HepG2 (cell line): ENCODE measurements around the gene DNLZ. TPM values are rescaled to one million over a fixed set of nuclear protein-coding genes. Genes with fewer than 3 reads are reported as not detected.

Experiments
- ATAC-seq: fragments of 200-7000 bp; cut with Tn5 transposase; 3 replicates; pipeline ENCODE4 v1.9.1; 2020; ENCODE audit warnings: mild to moderate bottlenecking, moderate library complexity
- BruUV-seq: library from RNA; stranded (reverse); fragments of 400-500 nt; replicated peaks from 2 replicates; lab custom pipeline; 2021; lab: Mats Ljungman, UMichigan
- CTCF ChIA-PET: fragments of 300-600 bp; formaldehyde crosslinking; extraction: SDS; loops from one replicate; lab custom pipeline; 2021; ENCODE audit warnings: low total read pairs, inconsistent platforms, low intra/inter-chr PET ratio; lab: Yijun Ruan, JAX
- POLR2A ChIA-PET: fragments of 350-600 bp; sonication (Branson Sonifier 250); formaldehyde crosslinking; loops from one replicate; lab custom pipeline; 2020; ENCODE audit warnings: antibody characterized with exemption, inconsistent platforms; lab: Yijun Ruan, JAX
- DNase-seq: peaks from one replicate; pipeline ENCODE4 v3.0.0-alpha.2; 2015; ENCODE audit warnings: low spot score
- FAIRE-seq: peaks from 3 replicates; lab custom pipeline; 2011; peaks lifted over from hg19 to GRCh38; lab: Jason Lieb, UNC
- H2AFZ ChIP-seq: one replicate; pipeline ENCODE4 v1.6.1; 2011; ENCODE audit warnings: low read length, inconsistent platforms
- H3K27ac ChIP-seq: fragments of 300-600 bp; 3 replicates; pipeline ENCODE4 v1.8.0; 2011; ENCODE audit warnings: mixed run types, mild to moderate bottlenecking, mixed read lengths, low read length, inconsistent platforms; ENCODE audit not compliant: insufficient read depth; ENCODE audit errors: extremely low read length
- H3K27me3 ChIP-seq, 2 experiments: fragments of 200-600 bp in 1 of 2; 2 replicates in 1 of 2; 3 replicates in 1 of 2; pipeline versions ENCODE4 v1.6.0 to v1.8.0; 2011; ENCODE audit warnings: low read length in 2 of 2, mild to moderate bottlenecking in 2 of 2, moderate library complexity in 2 of 2, inconsistent platforms in 1 of 2; ENCODE audit not compliant: insufficient read depth in 2 of 2, control insufficient read depth in 1 of 2
- H3K36me3 ChIP-seq, 2 experiments: fragments of 200-600 bp in 1 of 2; replicated peaks in 1 of 2; 2 replicates in 1 of 2; 3 replicates in 1 of 2; pipeline versions ENCODE4 v1.5.1 to v1.8.0; 2011; ENCODE audit warnings: low read length in 2 of 2, inconsistent platforms in 1 of 2; ENCODE audit not compliant: insufficient read depth in 2 of 2, control insufficient read depth in 1 of 2
- H3K4me1 ChIP-seq: 2 replicates; pipeline ENCODE4 v1.5.1; 2012; ENCODE audit warnings: low read length, inconsistent platforms; ENCODE audit not compliant: insufficient read depth
- H3K4me2 ChIP-seq: 2 replicates; pipeline ENCODE4 v1.6.0; 2011; ENCODE audit warnings: low read depth, low read length, inconsistent platforms
- H3K4me3 ChIP-seq, 3 experiments: fragments of 200-600 bp in 1 of 3; sonication (generic), shearing (Covaris generic) in 1 of 3; replicated peaks in 1 of 3; 2 replicates each; pipeline ENCODE4 v1.5.1; 2011 to 2016; ENCODE audit warnings: low read length in 3 of 3, inconsistent platforms in 2 of 3, low read depth in 2 of 3, mild to moderate bottlenecking in 2 of 3, control low read depth in 1 of 3, mixed read lengths in 1 of 3; ENCODE audit not compliant: insufficient read depth in 1 of 3
- H3K79me2 ChIP-seq: one replicate; pipeline ENCODE4 v1.6.1; 2011; ENCODE audit warnings: low read length, inconsistent platforms; ENCODE audit not compliant: insufficient read depth
- H3K9ac ChIP-seq: 2 replicates; pipeline ENCODE4 v1.6.0; 2011; ENCODE audit warnings: mild to moderate bottlenecking, low read depth, low read length, inconsistent platforms; ENCODE audit not compliant: insufficient read depth
- H3K9me3 ChIP-seq: 2 replicates; pipeline ENCODE4 v1.5.1; 2012; ENCODE audit warnings: mild to moderate bottlenecking, low read length
- H4K20me1 ChIP-seq: 2 replicates; pipeline ENCODE4 v1.6.0; 2011; ENCODE audit warnings: inconsistent platforms, mild to moderate bottlenecking, low read length, moderate library complexity; ENCODE audit not compliant: insufficient read depth
- CCDC6 ChIP-seq: sonication (generic); formaldehyde crosslinking; IDR thresholded peaks from 2 replicates; pipeline ENCODE4 v1.8.1; 2022; ENCODE audit warnings: mild to moderate bottlenecking, missing genetic modification reagents, moderate library complexity
- ETV6 ChIP-seq: sonication (generic); formaldehyde crosslinking; conservative IDR thresholded peaks from 2 replicates; pipeline ENCODE4 v1.4.0; 2020; ENCODE audit warnings: missing genetic modification reagents
- MLLT10 ChIP-seq: sonication (generic); formaldehyde crosslinking; IDR thresholded peaks from 2 replicates; pipeline ENCODE4 v1.4.0; 2020; ENCODE audit warnings: missing genetic modification reagents
- NR2F1 ChIP-seq, 2 experiments: fragments of 450-650 bp in 1 of 2; formaldehyde crosslinking in 1 of 2; IDR thresholded peaks; 2 replicates each; pipeline versions ENCODE4 v1.5.0 to v1.6.1; 2016 to 2020; ENCODE audit warnings: mild to moderate bottlenecking in 1 of 2, missing compliant biosample characterization in 1 of 2, missing genetic modification reagents in 1 of 2, moderate library complexity in 1 of 2
- REPIN1 ChIP-seq: sonication (generic); formaldehyde crosslinking; IDR thresholded peaks from 2 replicates; pipeline ENCODE4 v1.8.0; 2022; ENCODE audit warnings: missing genetic modification reagents, low read depth, mild to moderate bottlenecking, borderline replicate concordance
- STAT6 ChIP-seq: sonication (generic); formaldehyde crosslinking; IDR thresholded peaks from 2 replicates; pipeline ENCODE4 v1.4.0; 2020; ENCODE audit warnings: missing genetic modification reagents, mild to moderate bottlenecking, borderline replicate concordance
- SYNCRIP ChIP-seq: fragments of 200-400 bp; formaldehyde crosslinking; IDR thresholded peaks from 2 replicates; pipeline ENCODE4 v1.6.1; 2018; ENCODE audit warnings: mild to moderate bottlenecking, low read depth, low read length; ENCODE audit not compliant: insufficient read depth
- XBP1 ChIP-seq: sonication (generic); formaldehyde crosslinking; IDR thresholded peaks from 2 replicates; pipeline ENCODE4 v1.5.0; 2020; ENCODE audit warnings: missing genetic modification reagents
- ZNF337 ChIP-seq: sonication (generic); formaldehyde crosslinking; IDR thresholded peaks from 2 replicates; pipeline ENCODE4 v1.5.1; 2020; ENCODE audit warnings: missing genetic modification reagents, low read depth, mild to moderate bottlenecking, borderline replicate concordance
- ZNF441 ChIP-seq: sonication (generic); formaldehyde crosslinking; IDR thresholded peaks from 2 replicates; pipeline ENCODE4 v1.7.0; 2021; ENCODE audit warnings: missing genetic modification reagents, borderline replicate concordance
- ZNF501 ChIP-seq: sonication (generic); formaldehyde crosslinking; IDR thresholded peaks from 2 replicates; pipeline ENCODE4 v1.5.1; 2020; ENCODE audit warnings: mild to moderate bottlenecking, moderate library complexity, missing genetic modification reagents
- ZNF607 ChIP-seq: sonication (generic); formaldehyde crosslinking; IDR thresholded peaks from 2 replicates; pipeline ENCODE4 v1.5.1; 2020; ENCODE audit warnings: missing genetic modification reagents, mild to moderate bottlenecking, borderline replicate concordance
- WGBS: methylation state at CpG from one replicate; pipeline ENCODE4 v1.1.6; 2017; ENCODE audit warnings: low lambda C conversion rate; 5-methylcytosine and 5-hydroxymethylcytosine counted together
- in situ Hi-C: cut with HindIII; loops from 2 replicates; pipeline ENCODE4 v1.10.0; 2017; ENCODE audit warnings: low pct_unique_long_range_greater_than_20kb; ENCODE audit not compliant: extremely low pct_ligation_motif_present
- intact Hi-C: fragments of 100-400 bp; cut with micrococcal nuclease; formaldehyde crosslinking; loops from one replicate; pipeline ENCODE4 v1.10.0; 2022; ENCODE audit not compliant: unreplicated experiment
- polyA plus RNA-seq, 8 experiments: library from polyadenylated mRNA; depleted of rRNA in 3 of 8; stranded (reverse) in 7 of 8; unstranded in 1 of 8; fragments of >200 nt; fragmentation: Illumina TruSeq in 4 of 8; extraction: Trizol in 4 of 8; gene quantifications; 2 replicates each; pipeline versions ENCODE4 v1.2.1 to v1.2.3, GENCODE V29; 2011 to 2016; ENCODE audit warnings: low read depth in 4 of 8, missing spikeins in 1 of 8, mixed read lengths in 1 of 8; ENCODE audit not compliant: insufficient read depth in 1 of 8
- total RNA-seq, 5 experiments: library from RNA; depleted of rRNA; stranded (reverse); fragments of >200 nt; fragmentation: Illumina TruSeq; extraction: Trizol; gene quantifications; 2 replicates each; pipeline ENCODE4 v1.2.3, GENCODE V29; 2016; ENCODE audit warnings: low read depth in 1 of 5
- TF ChIP-seq, protein P1 (sequence below): IDR thresholded peaks from 2 replicates; pipeline ENCODE4 v1.6.1; 2016; ENCODE audit warnings: missing compliant biosample characterization, missing genetic modification reagents, borderline replicate concordance

Gene DNLZ
- total and polyA plus RNA-seq, 2 of the 13 experiments (the other 11 are each of a cell fraction or from before 2014, with no cell fraction given), result 3.4 to 8.0 TPM

DNA sequence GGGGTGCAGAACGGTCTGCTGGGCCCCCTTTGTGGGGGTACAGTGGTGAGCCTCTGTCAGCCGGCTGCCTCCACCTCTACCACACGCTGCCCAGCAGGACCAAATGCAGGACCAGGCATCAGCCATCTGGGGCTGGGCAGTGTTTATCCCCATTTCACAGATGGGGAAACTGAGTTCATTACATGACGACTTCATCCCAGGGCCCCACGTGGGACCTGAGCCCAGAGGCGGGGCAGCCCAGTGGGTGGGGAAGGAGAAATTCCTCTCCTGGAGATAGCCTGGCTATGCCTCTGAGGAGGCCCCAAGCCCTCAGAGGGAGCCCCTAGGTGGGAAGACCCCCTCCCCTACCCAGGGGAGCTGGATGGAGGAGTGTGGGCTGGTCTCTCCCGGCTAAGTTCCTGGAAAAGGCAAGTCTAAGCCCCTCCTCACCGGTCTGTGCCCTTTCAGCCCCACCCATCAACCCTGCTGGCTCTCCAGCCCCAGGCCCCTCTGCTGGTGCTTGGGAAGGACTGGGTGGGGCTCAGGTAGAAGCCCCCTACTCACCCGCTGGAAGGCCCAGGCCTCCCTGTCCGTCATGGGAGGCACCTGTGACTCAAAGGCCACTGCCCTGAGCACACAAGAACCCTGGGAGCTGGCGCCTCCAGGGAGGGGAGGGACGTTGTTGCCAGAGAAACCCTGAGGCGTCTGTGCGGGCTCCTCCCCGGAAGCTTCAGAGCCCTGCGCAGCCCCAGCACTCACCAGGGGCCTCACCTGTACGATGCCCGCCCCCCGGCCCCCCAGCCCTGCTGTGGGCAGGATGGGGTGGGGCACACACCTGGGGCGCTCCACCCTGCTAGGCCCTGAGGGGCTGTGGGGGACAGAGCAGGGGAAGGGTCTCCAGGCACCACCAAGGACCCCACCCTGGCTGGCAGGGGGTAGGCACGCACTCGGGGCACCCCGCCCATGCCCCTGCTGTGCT lies 52.2 kb downstream of the DNLZ start (continued):
- TF ChIP-seq ZNF501 (CRISPR knock-in tag) (no peak), ZNF607 (CRISPR knock-in tag) (no peak), CCDC6 (no peak), ZNF337 (no peak)

DNA sequence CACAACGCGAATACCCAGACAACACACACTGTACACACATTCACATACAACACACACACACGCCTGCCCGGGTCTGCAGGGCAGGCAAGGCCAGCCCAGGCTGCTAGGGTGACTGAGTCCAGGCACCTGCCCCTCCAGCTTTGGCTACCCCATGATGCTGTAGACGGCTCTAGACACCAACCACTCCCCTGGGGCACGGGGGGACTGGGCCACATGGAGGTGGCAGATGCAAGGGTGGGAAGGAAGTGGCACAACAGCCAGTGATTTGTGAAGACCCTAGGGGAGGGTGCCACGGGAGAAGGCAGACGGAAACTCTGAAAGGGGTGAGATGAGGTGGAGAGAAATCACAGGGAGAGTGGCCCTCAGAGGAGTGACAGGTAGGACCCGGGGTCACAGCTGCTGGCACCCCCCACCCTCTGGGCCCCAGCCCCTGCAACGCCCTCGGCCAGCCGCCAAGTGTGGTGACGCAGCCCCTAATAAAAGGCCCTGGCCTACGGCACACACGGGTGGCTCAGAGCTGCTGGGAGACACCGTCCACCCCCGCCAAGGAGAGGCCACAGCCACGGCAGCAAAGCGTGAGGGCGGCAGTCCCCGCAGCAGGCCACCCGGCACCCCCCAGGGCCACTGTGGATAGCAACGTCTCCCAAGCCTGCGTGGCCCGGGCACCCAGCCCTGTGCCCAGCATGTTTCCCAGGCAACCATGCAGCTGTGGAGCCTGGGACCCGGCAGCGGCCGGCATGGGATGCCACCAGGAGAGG lies 53.1 kb downstream of the DNLZ start:
- Histone ChIP-seq H3K36me3 (no peaks in the 10 kb centered on the region), H4K20me1 (no peaks in the 10 kb centered on the region), H3K4me3 (peak overlapping the region in 1 of 3 experiments; percentile 47; a peak in 1 of 6 replicates), H3K9ac (no peak overlapping the region), H3K27ac (no peak overlapping the region), H3K4me2 (peak overlapping the region; percentile 54; the same call in 1 of the 2 replicates), H3K27me3 (peaks cover 2 to 10% of the 10 kb centered on the region in 2 experiments; a peak in 4 of 5 replicates), H3K9me3 (peaks cover 10% of the 10 kb centered on the region), H3K79me2 (no peaks in the 10 kb centered on the region), H3K4me1 (peaks cover 50% of the 10 kb centered on the region), H2AFZ (no peak overlapping the region)
- BruUV-seq, result no TSS peak
- no peak for DNase-seq
- no peak for FAIRE-seq
- in situ Hi-C loops (no loop called here), intact Hi-C loops (no loop called here)
- no peak for ATAC-seq
- 21% methylated on average over 13 of the region's 28 CpGs for WGBS
- ChIA-PET CTCF (no interaction called here), POLR2A (interaction anchor here (2.1 kb wide), 1 partner anchor 53 kb away, joined by 7 read pairs; no protein-coding TSS in a partner anchor)
- TF ChIP-seq NR2F1 (CRISPR knock-in tag; IDR thresholded peaks at IDR 0.05), result no peak
- TF ChIP-seq XBP1 (CRISPR knock-in tag), result no peak
- no peak for TF ChIP-seq STAT6 (CRISPR knock-in tag)
- no peak for TF ChIP-seq SYNCRIP
- TF ChIP-seq, protein P1, sequence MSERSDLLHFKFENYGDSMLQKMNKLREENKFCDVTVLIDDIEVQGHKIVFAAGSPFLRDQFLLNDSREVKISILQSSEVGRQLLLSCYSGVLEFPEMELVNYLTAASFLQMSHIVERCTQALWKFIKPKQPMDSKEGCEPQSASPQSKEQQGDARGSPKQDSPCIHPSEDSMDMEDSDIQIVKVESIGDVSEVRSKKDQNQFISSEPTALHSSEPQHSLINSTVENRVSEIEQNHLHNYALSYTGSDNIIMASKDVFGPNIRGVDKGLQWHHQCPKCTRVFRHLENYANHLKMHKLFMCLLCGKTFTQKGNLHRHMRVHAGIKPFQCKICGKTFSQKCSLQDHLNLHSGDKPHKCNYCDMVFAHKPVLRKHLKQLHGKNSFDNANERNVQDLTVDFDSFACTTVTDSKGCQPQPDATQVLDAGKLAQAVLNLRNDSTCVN (CRISPR knock-in tag), result no peak
- no peak for TF ChIP-seq REPIN1 (CRISPR knock-in tag)
- no peak for TF ChIP-seq ZNF441 (CRISPR knock-in tag)
- TF ChIP-seq MLLT10, result no peak
- no peak for TF ChIP-seq ETV6 (CRISPR knock-in tag)
- TF ChIP-seq ZNF501 (CRISPR knock-in tag), result no peak
